ENCODE measurements around the gene SULT1E1.

GRCh38 chr4:69861756-69862155 lies 1.8 kb upstream of the SULT1E1 start:
- no peak for TF ChIP-seq POLR2A (IDR thresholded peaks at IDR 0.05)
- TF ChIP-seq, protein P1, sequence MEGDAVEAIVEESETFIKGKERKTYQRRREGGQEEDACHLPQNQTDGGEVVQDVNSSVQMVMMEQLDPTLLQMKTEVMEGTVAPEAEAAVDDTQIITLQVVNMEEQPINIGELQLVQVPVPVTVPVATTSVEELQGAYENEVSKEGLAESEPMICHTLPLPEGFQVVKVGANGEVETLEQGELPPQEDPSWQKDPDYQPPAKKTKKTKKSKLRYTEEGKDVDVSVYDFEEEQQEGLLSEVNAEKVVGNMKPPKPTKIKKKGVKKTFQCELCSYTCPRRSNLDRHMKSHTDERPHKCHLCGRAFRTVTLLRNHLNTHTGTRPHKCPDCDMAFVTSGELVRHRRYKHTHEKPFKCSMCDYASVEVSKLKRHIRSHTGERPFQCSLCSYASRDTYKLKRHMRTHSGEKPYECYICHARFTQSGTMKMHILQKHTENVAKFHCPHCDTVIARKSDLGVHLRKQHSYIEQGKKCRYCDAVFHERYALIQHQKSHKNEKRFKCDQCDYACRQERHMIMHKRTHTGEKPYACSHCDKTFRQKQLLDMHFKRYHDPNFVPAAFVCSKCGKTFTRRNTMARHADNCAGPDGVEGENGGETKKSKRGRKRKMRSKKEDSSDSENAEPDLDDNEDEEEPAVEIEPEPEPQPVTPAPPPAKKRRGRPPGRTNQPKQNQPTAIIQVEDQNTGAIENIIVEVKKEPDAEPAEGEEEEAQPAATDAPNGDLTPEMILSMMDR (IDR thresholded peaks at IDR 0.05), result no peak
- TF ChIP-seq POLR2AphosphoS5 (IDR thresholded peaks at IDR 0.05), result no peak

All from breast epithelium (tissue), 3 donors.